ENCODE measurements around the gene ZBTB9.

DNA sequence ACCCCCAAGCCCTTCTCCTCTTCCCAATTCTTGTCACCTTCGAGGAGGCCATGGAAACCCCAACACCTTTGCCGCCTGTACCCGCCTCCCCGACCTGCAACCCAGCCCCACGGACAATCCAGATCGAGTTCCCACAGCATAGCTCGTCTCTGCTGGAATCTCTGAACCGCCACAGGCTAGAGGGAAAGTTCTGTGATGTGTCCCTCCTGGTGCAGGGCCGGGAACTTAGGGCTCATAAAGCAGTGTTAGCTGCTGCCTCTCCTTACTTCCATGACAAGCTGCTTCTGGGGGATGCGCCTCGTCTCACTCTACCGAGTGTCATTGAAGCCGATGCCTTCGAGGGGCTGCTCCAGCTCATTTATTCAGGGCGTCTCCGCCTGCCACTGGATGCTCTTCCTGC lies 675 bp downstream of the ZBTB9 start:
- TF ChIP-seq, protein P1, sequence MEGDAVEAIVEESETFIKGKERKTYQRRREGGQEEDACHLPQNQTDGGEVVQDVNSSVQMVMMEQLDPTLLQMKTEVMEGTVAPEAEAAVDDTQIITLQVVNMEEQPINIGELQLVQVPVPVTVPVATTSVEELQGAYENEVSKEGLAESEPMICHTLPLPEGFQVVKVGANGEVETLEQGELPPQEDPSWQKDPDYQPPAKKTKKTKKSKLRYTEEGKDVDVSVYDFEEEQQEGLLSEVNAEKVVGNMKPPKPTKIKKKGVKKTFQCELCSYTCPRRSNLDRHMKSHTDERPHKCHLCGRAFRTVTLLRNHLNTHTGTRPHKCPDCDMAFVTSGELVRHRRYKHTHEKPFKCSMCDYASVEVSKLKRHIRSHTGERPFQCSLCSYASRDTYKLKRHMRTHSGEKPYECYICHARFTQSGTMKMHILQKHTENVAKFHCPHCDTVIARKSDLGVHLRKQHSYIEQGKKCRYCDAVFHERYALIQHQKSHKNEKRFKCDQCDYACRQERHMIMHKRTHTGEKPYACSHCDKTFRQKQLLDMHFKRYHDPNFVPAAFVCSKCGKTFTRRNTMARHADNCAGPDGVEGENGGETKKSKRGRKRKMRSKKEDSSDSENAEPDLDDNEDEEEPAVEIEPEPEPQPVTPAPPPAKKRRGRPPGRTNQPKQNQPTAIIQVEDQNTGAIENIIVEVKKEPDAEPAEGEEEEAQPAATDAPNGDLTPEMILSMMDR (conservative IDR thresholded peaks at IDR 0.05): no peak
- TF ChIP-seq ZFX (IDR thresholded peaks at IDR 0.05): no peak
